ENCODE measurements around the gene MRM3. TPM values are rescaled to one million over a fixed set of nuclear protein-coding genes. Genes with fewer than 3 reads are reported as not detected.

MRM3 gene
- total and polyA plus RNA-seq, 10 donors: 13.5 to 23.1 (median 17.1) TPM

- 80 to 88% (median 86%) methylated on average over 13 of the region's 13 CpGs for WGBS, 5 donors
- intact Hi-C loops (cut with DNase I; ENCODE audit: low total_unique reads): no loop called here
- no peaks in the 10 kb centered on the region for H3K4me1 ChIP-seq
- no peak overlapping the region for H3K27ac ChIP-seq
- no peak for TF ChIP-seq CTCF (IDR thresholded peaks at IDR 0.05 in 8 of 11, conservative IDR thresholded peaks at IDR 0.05 in 3 of 11)
- no peak for TF ChIP-seq POLR2A (IDR thresholded peaks at IDR 0.05)
- TF ChIP-seq POLR2AphosphoS5 (IDR thresholded peaks at IDR 0.05): no peak
- H3K36me3 ChIP-seq: no peaks in the 10 kb centered on the region
- H3K27me3 ChIP-seq (replicated peaks in 1 of 7): peaks cover 0 to 19% (median 0%) of the 10 kb centered on the region in 7 donors
- no peak for DNase-seq
- no peak overlapping the region for H3K4me3 ChIP-seq
- H3K9me3 ChIP-seq: no peaks in the 10 kb centered on the region
Measured at GRCh38 chr17:806346-806745, 24.2 kb downstream of the MRM3 start.

- Histone ChIP-seq H3K4me1 (no peaks in the 10 kb centered on the region), H3K36me3 (no peaks in the 10 kb centered on the region), H3K27ac (no peak overlapping the region), H3K27me3 (replicated peaks in 1 of 7) (peaks cover 0 to 19% (median 0%) of the 10 kb centered on the region in 7 donors), H3K9me3 (no peaks in the 10 kb centered on the region), H3K4me3 (no peak overlapping the region)
- TF ChIP-seq CTCF (IDR thresholded peaks at IDR 0.05 in 8 of 11, conservative IDR thresholded peaks at IDR 0.05 in 3 of 11) (no peak), POLR2A (IDR thresholded peaks at IDR 0.05) (no peak), POLR2AphosphoS5 (IDR thresholded peaks at IDR 0.05) (no peak)
- 85 to 92% (median 89%) methylated on average over 23 to 33 of the region's 33 CpGs for WGBS, 5 donors
- intact Hi-C loops (cut with DNase I; ENCODE audit: low total_unique reads): no loop called here
- no peak for DNase-seq
Measured at GRCh38 chr17:806781-807522, 24.8 kb downstream of the MRM3 start.

GRCh38 chr17:807523-808294 lies 25.6 kb downstream of the MRM3 start:
- intact Hi-C loops (cut with DNase I; ENCODE audit: low total_unique reads): no loop called here
- no peak for DNase-seq
- Histone ChIP-seq H3K27ac (no peak overlapping the region), H3K9me3 (no peaks in the 10 kb centered on the region), H3K4me1 (no peaks in the 10 kb centered on the region), H3K36me3 (no peaks in the 10 kb centered on the region), H3K27me3 (replicated peaks in 1 of 7) (peaks cover 0 to 19% (median 0%) of the 10 kb centered on the region in 7 donors), H3K4me3 (no peak overlapping the region)
- no peak for TF ChIP-seq POLR2AphosphoS5 (IDR thresholded peaks at IDR 0.05)
- no peak for TF ChIP-seq CTCF (IDR thresholded peaks at IDR 0.05 in 8 of 11, conservative IDR thresholded peaks at IDR 0.05 in 3 of 11)
- no peak for TF ChIP-seq POLR2A (IDR thresholded peaks at IDR 0.05)
- 85 to 92% (median 89%) methylated on average over 20 to 28 of the region's 28 CpGs for WGBS, 5 donors

All from spleen (tissue), 11 donors.